ENCODE measurements around the gene ADD2. TPM values are rescaled to one million over a fixed set of nuclear protein-coding genes. Genes with fewer than 3 reads are reported as not detected.

Gene ADD2
- total RNA-seq, 3 donors from 2014 or later, result 0.43 to 4.0 (median 1.1) TPM

GRCh38 chr2:70645733-70646419 lies 122.1 kb downstream of the ADD2 start:
- Histone ChIP-seq H3K36me3 (ENCODE audit: low read depth) (no peaks in the 10 kb centered on the region), H3K9me3 (no peaks in the 10 kb centered on the region), H3K4me3 (no peak overlapping the region), H3K4me1 (ENCODE audit: low read depth) (no peaks in the 10 kb centered on the region)
- DNase-seq, result peak in 1 of 3 donors; percentile 14
- intact Hi-C loops (cut with DNase I, micrococcal nuclease), result loop anchor here in 1 of 2 donors (10.0 kb wide), 1 partner anchor 341 kb away; the partner anchor contains the start of gene FAM136A
- ATAC-seq, result peak; percentile 73
- TF ChIP-seq, protein P1, sequence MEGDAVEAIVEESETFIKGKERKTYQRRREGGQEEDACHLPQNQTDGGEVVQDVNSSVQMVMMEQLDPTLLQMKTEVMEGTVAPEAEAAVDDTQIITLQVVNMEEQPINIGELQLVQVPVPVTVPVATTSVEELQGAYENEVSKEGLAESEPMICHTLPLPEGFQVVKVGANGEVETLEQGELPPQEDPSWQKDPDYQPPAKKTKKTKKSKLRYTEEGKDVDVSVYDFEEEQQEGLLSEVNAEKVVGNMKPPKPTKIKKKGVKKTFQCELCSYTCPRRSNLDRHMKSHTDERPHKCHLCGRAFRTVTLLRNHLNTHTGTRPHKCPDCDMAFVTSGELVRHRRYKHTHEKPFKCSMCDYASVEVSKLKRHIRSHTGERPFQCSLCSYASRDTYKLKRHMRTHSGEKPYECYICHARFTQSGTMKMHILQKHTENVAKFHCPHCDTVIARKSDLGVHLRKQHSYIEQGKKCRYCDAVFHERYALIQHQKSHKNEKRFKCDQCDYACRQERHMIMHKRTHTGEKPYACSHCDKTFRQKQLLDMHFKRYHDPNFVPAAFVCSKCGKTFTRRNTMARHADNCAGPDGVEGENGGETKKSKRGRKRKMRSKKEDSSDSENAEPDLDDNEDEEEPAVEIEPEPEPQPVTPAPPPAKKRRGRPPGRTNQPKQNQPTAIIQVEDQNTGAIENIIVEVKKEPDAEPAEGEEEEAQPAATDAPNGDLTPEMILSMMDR (IDR thresholded peaks at IDR 0.05), result no peak

- no peak overlapping the region for H3K4me3 ChIP-seq
- H3K36me3 ChIP-seq (ENCODE audit: low read depth), result no peaks in the 10 kb centered on the region
- H3K4me1 ChIP-seq (ENCODE audit: low read depth), result no peaks in the 10 kb centered on the region
- TF ChIP-seq, protein P1 (IDR thresholded peaks at IDR 0.05), result peak; percentile 38
- peak; percentile 61 for ATAC-seq
- DNase-seq, result peak in 2 of 3 donors; percentile 46 to 55
- intact Hi-C loops (cut with DNase I, micrococcal nuclease), result loop anchor here in 1 of 2 donors (10.0 kb wide), 1 partner anchor 339 kb away; the partner anchor contains the start of gene FAM136A
- no peaks in the 10 kb centered on the region for H3K9me3 ChIP-seq
Observed at GRCh38 chr2:70643715-70644114, 124.3 kb downstream of the ADD2 start.

- no peak for ATAC-seq
- intact Hi-C loops (cut with DNase I, micrococcal nuclease), result loop anchor here in 1 of 2 donors (10.0 kb wide), 1 partner anchor 337 kb away; the partner anchor contains the start of gene FAM136A
Observed at GRCh38 chr2:70641263-70641784, 126.7 kb downstream of the ADD2 start.

DNA sequence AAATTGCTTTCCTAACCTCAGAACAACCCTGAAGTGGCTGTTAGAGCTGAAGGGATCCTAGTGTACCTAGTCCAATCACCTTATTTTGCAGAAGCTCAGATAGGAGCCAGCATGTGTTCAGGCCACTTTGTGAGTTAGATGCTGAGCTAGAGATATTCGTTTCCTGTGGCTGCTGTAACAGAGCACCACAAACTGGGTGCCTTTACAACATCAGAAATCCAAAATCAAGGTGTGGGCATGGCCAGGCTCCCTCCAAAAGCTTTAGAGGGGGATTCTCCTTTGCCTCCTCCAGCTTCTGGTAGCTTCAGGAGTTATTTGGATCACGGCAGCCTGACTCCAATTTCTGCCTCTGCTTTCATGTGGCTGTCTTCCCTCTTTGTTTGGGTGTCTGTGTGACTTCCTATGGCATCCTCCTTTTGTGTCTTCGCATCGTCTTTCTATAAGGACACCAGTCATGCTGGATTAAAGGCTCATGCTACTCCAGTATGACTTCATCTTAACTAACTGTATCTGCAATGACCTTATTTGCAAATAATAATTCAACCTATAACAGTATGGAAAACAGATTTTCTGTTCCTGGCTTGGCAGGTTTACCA lies 128.1 kb downstream of the ADD2 start:
- Histone ChIP-seq H3K36me3 (ENCODE audit: low read depth) (no peaks in the 10 kb centered on the region), H3K4me3 (no peak overlapping the region), H3K9me3 (no peaks in the 10 kb centered on the region), H3K4me1 (ENCODE audit: low read depth) (no peaks in the 10 kb centered on the region)
- intact Hi-C loops (cut with DNase I, micrococcal nuclease), result loop anchor here in 1 of 2 donors (10.0 kb wide), 1 partner anchor 335 kb away; the partner anchor contains the start of gene FAM136A
- TF ChIP-seq, protein P1 (IDR thresholded peaks at IDR 0.05), result no peak
- ATAC-seq (no peak), DNase-seq (no peak)

More at GRCh38 chr2:70641263-70641784, 126.7 kb downstream of the ADD2 start:
- Histone ChIP-seq H3K4me1 (ENCODE audit: low read depth) (no peaks in the 10 kb centered on the region), H3K9me3 (no peaks in the 10 kb centered on the region), H3K4me3 (no peak overlapping the region), H3K36me3 (ENCODE audit: low read depth) (no peaks in the 10 kb centered on the region)
- TF ChIP-seq, protein P1 (IDR thresholded peaks at IDR 0.05), result no peak
- no peak for DNase-seq

DNA sequence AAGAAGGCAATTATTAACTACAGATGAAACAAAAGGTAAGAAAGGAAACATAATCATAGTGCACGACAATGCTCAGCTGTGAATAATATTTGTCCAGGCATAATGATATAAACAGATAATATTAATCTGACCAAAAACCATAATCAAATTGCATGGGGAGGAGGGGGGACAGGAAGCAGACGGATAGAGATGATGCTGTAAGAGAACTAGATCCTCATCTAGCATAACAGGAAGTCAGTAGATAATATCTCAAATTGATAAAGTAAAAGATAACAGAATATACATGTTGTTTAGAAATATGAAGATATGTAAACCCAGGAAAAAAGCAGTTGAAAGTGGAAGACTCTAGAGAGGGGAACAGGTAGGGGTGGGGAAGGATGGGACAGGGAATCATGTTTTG lies 129.4 kb downstream of the ADD2 start:
- ATAC-seq (no peak), DNase-seq (no peak)
- Histone ChIP-seq H3K4me3 (no peak overlapping the region), H3K9me3 (no peaks in the 10 kb centered on the region), H3K36me3 (ENCODE audit: low read depth) (no peaks in the 10 kb centered on the region), H3K4me1 (ENCODE audit: low read depth) (no peaks in the 10 kb centered on the region)
- intact Hi-C loops (cut with DNase I, micrococcal nuclease), result no loop called here
- TF ChIP-seq, protein P1 (IDR thresholded peaks at IDR 0.05), result no peak
